HepG2 (cell line): ENCODE results near the gene ALOX5AP. TPM values are rescaled to one million over a fixed set of nuclear protein-coding genes. Genes with fewer than 3 reads are reported as not detected.

Source experiments
- ATAC-seq: fragments of 200-7000 bp; cut with Tn5 transposase; 3 replicates; pipeline ENCODE4 v1.9.1; 2020; ENCODE audit warnings: mild to moderate bottlenecking, moderate library complexity
- BruUV-seq: library from RNA; stranded (reverse); fragments of 400-500 nt; replicated peaks from 2 replicates; lab custom pipeline; 2021; lab: Mats Ljungman, UMichigan
- CTCF ChIA-PET: fragments of 300-600 bp; formaldehyde crosslinking; extraction: SDS; loops from one replicate; lab custom pipeline; 2021; ENCODE audit warnings: low total read pairs, inconsistent platforms, low intra/inter-chr PET ratio; lab: Yijun Ruan, JAX
- POLR2A ChIA-PET: fragments of 350-600 bp; sonication (Branson Sonifier 250); formaldehyde crosslinking; loops from one replicate; lab custom pipeline; 2020; ENCODE audit warnings: antibody characterized with exemption, inconsistent platforms; lab: Yijun Ruan, JAX
- DNase-seq: peaks from one replicate; pipeline ENCODE4 v3.0.0-alpha.2; 2015; ENCODE audit warnings: low spot score
- FAIRE-seq: peaks from 3 replicates; lab custom pipeline; 2011; peaks lifted over from hg19 to GRCh38; lab: Jason Lieb, UNC
- H2AFZ ChIP-seq: one replicate; pipeline ENCODE4 v1.6.1; 2011; ENCODE audit warnings: low read length, inconsistent platforms
- H3K27ac ChIP-seq: fragments of 300-600 bp; 3 replicates; pipeline ENCODE4 v1.8.0; 2011; ENCODE audit warnings: mixed run types, mild to moderate bottlenecking, mixed read lengths, low read length, inconsistent platforms; ENCODE audit not compliant: insufficient read depth; ENCODE audit errors: extremely low read length
- H3K27me3 ChIP-seq, 2 experiments: fragments of 200-600 bp in 1 of 2; 2 replicates in 1 of 2; 3 replicates in 1 of 2; pipeline versions ENCODE4 v1.6.0 to v1.8.0; 2011; ENCODE audit warnings: low read length in 2 of 2, mild to moderate bottlenecking in 2 of 2, moderate library complexity in 2 of 2, inconsistent platforms in 1 of 2; ENCODE audit not compliant: insufficient read depth in 2 of 2, control insufficient read depth in 1 of 2
- H3K36me3 ChIP-seq, 2 experiments: fragments of 200-600 bp in 1 of 2; replicated peaks in 1 of 2; 2 replicates in 1 of 2; 3 replicates in 1 of 2; pipeline versions ENCODE4 v1.5.1 to v1.8.0; 2011; ENCODE audit warnings: low read length in 2 of 2, inconsistent platforms in 1 of 2; ENCODE audit not compliant: insufficient read depth in 2 of 2, control insufficient read depth in 1 of 2
- H3K4me1 ChIP-seq: 2 replicates; pipeline ENCODE4 v1.5.1; 2012; ENCODE audit warnings: low read length, inconsistent platforms; ENCODE audit not compliant: insufficient read depth
- H3K4me2 ChIP-seq: 2 replicates; pipeline ENCODE4 v1.6.0; 2011; ENCODE audit warnings: low read depth, low read length, inconsistent platforms
- H3K4me3 ChIP-seq, 3 experiments: fragments of 200-600 bp in 1 of 3; sonication (generic), shearing (Covaris generic) in 1 of 3; replicated peaks in 1 of 3; 2 replicates each; pipeline ENCODE4 v1.5.1; 2011 to 2016; ENCODE audit warnings: low read length in 3 of 3, inconsistent platforms in 2 of 3, low read depth in 2 of 3, mild to moderate bottlenecking in 2 of 3, control low read depth in 1 of 3, mixed read lengths in 1 of 3; ENCODE audit not compliant: insufficient read depth in 1 of 3
- H3K79me2 ChIP-seq: one replicate; pipeline ENCODE4 v1.6.1; 2011; ENCODE audit warnings: low read length, inconsistent platforms; ENCODE audit not compliant: insufficient read depth
- H3K9ac ChIP-seq: 2 replicates; pipeline ENCODE4 v1.6.0; 2011; ENCODE audit warnings: mild to moderate bottlenecking, low read depth, low read length, inconsistent platforms; ENCODE audit not compliant: insufficient read depth
- H3K9me3 ChIP-seq: 2 replicates; pipeline ENCODE4 v1.5.1; 2012; ENCODE audit warnings: mild to moderate bottlenecking, low read length
- H4K20me1 ChIP-seq: 2 replicates; pipeline ENCODE4 v1.6.0; 2011; ENCODE audit warnings: inconsistent platforms, mild to moderate bottlenecking, low read length, moderate library complexity; ENCODE audit not compliant: insufficient read depth
- CSRNP2 ChIP-seq: sonication (generic); formaldehyde crosslinking; conservative IDR thresholded peaks from 2 replicates; pipeline ENCODE4 v1.8.0; 2022; ENCODE audit warnings: low read depth, missing genetic modification reagents
- HIVEP1 ChIP-seq: sonication (generic); formaldehyde crosslinking; IDR thresholded peaks from 2 replicates; pipeline ENCODE4 v1.4.0; 2020; ENCODE audit warnings: mild to moderate bottlenecking, missing genetic modification reagents
- KAT8 ChIP-seq: IDR thresholded peaks from 2 replicates; pipeline ENCODE4 v1.6.1; 2016; ENCODE audit warnings: missing genetic modification reagents, missing compliant biosample characterization
- MTF1 ChIP-seq: sonication (generic); formaldehyde crosslinking; IDR thresholded peaks from 2 replicates; pipeline ENCODE4 v1.5.0; 2020; ENCODE audit warnings: missing genetic modification reagents
- ONECUT2 ChIP-seq: sonication (generic); formaldehyde crosslinking; IDR thresholded peaks from 2 replicates; pipeline ENCODE4 v1.4.0; 2020; ENCODE audit warnings: missing genetic modification reagents
- PAF1 ChIP-seq: IDR thresholded peaks from 2 replicates; pipeline ENCODE4 v1.6.1; 2016; ENCODE audit warnings: missing genetic modification reagents, missing compliant biosample characterization
- PHF21A ChIP-seq: sonication (generic); formaldehyde crosslinking; IDR thresholded peaks from 2 replicates; pipeline ENCODE4 v1.5.0; 2020; ENCODE audit warnings: mild to moderate bottlenecking, missing genetic modification reagents
- POLR2AphosphoS2 ChIP-seq: IDR thresholded peaks from 2 replicates; pipeline ENCODE4 v1.6.1; 2011; ENCODE audit warnings: low read depth, low read length, improper control_type of control experiment
- RCOR2 ChIP-seq: IDR thresholded peaks from 2 replicates; pipeline ENCODE4 v1.6.1; 2016; ENCODE audit warnings: missing biosample characterization, missing genetic modification reagents
- SUZ12 ChIP-seq: fragments of 150-350 bp; IDR thresholded peaks from 2 replicates; pipeline ENCODE4 v1.6.1; 2014; ENCODE audit warnings: low read depth, low read length
- TIGD3 ChIP-seq: sonication (generic); formaldehyde crosslinking; IDR thresholded peaks from 2 replicates; pipeline ENCODE4 v1.5.1; 2020; ENCODE audit warnings: mild to moderate bottlenecking, missing genetic modification reagents, borderline replicate concordance
- ZFX ChIP-seq: sonication (generic); formaldehyde crosslinking; IDR thresholded peaks from 2 replicates; pipeline ENCODE4 v1.4.0; 2020; ENCODE audit warnings: mild to moderate bottlenecking, low read depth, missing genetic modification reagents, moderate library complexity
- ZFY ChIP-seq: sonication (generic); formaldehyde crosslinking; IDR thresholded peaks from 2 replicates; pipeline ENCODE4 v1.4.0; 2020; ENCODE audit warnings: missing genetic modification reagents
- ZNF124 ChIP-seq: sonication (generic); formaldehyde crosslinking; IDR thresholded peaks from 2 replicates; pipeline ENCODE4 v1.4.0; 2020; ENCODE audit warnings: missing genetic modification reagents
- ZNF350 ChIP-seq: sonication (generic); formaldehyde crosslinking; IDR thresholded peaks from 2 replicates; pipeline ENCODE4 v1.4.0; 2020; ENCODE audit warnings: mild to moderate bottlenecking, low read depth, missing genetic modification reagents, borderline replicate concordance
- ZNF552 ChIP-seq: sonication (generic); formaldehyde crosslinking; IDR thresholded peaks from 2 replicates; pipeline ENCODE4 v1.9.0; 2022; ENCODE audit warnings: missing genetic modification reagents, mild to moderate bottlenecking, borderline replicate concordance
- WGBS: methylation state at CpG from one replicate; pipeline ENCODE4 v1.1.6; 2017; ENCODE audit warnings: low lambda C conversion rate; 5-methylcytosine and 5-hydroxymethylcytosine counted together
- in situ Hi-C: cut with HindIII; loops from 2 replicates; pipeline ENCODE4 v1.10.0; 2017; ENCODE audit warnings: low pct_unique_long_range_greater_than_20kb; ENCODE audit not compliant: extremely low pct_ligation_motif_present
- intact Hi-C: fragments of 100-400 bp; cut with micrococcal nuclease; formaldehyde crosslinking; loops from one replicate; pipeline ENCODE4 v1.10.0; 2022; ENCODE audit not compliant: unreplicated experiment
- polyA plus RNA-seq, 8 experiments: library from polyadenylated mRNA; depleted of rRNA in 3 of 8; stranded (reverse) in 7 of 8; unstranded in 1 of 8; fragments of >200 nt; fragmentation: Illumina TruSeq in 4 of 8; extraction: Trizol in 4 of 8; gene quantifications; 2 replicates each; pipeline versions ENCODE4 v1.2.1 to v1.2.3, GENCODE V29; 2011 to 2016; ENCODE audit warnings: low read depth in 4 of 8, missing spikeins in 1 of 8, mixed read lengths in 1 of 8; ENCODE audit not compliant: insufficient read depth in 1 of 8
- total RNA-seq, 5 experiments: library from RNA; depleted of rRNA; stranded (reverse); fragments of >200 nt; fragmentation: Illumina TruSeq; extraction: Trizol; gene quantifications; 2 replicates each; pipeline ENCODE4 v1.2.3, GENCODE V29; 2016; ENCODE audit warnings: low read depth in 1 of 5
- TF ChIP-seq, protein P1 (sequence below): sonication (generic); formaldehyde crosslinking; IDR thresholded peaks from 2 replicates; pipeline ENCODE4 v1.4.0; 2020; ENCODE audit warnings: mild to moderate bottlenecking, missing genetic modification reagents
- TF ChIP-seq, protein P2 (sequence below): IDR thresholded peaks from 2 replicates; pipeline ENCODE4 v1.6.1; 2016; ENCODE audit warnings: low read depth, control low read depth

The ALOX5AP gene
- total and polyA plus RNA-seq, 2 of the 13 experiments (the other 11 are each of a cell fraction or from before 2014, with no cell fraction given), result 0.97 to 1.2 TPM

DNA sequence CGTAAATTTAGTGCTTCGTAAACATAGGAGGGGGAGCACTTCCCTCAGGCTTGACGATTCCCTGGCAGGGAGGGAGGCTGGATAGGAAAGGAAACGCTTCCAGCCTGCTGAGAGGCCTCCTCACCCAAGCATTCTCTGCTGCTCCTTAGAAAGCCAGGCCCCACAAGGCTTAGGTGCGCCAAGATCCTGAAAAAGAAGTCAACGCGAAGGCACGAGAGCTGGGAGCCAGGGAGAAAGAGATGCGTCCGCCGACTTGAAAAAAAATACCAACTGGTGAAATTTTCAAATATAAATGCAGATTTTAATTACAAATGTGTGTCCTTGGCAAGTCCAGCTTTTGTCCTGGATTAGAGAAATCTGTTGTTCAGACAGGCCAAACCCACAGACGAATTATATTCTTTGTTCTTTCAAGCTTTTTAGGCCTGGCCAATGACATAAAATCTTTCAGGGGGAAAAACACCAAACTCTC is 64.0 kb downstream of the ALOX5AP start:
- no peak overlapping the region for H3K27ac ChIP-seq
- ChIA-PET POLR2A (no interaction called here), CTCF (no interaction called here)
- H3K9me3 ChIP-seq, result no peaks in the 10 kb centered on the region
- no peaks in the 10 kb centered on the region for H4K20me1 ChIP-seq
- BruUV-seq, result no TSS peak
- no peaks in the 10 kb centered on the region for H3K36me3 ChIP-seq
- TF ChIP-seq TIGD3 (CRISPR knock-in tag) (no peak), ZNF552 (CRISPR knock-in tag) (no peak), ONECUT2 (CRISPR knock-in tag) (no peak), KAT8 (CRISPR knock-in tag) (no peak), PHF21A (CRISPR knock-in tag) (no peak), POLR2AphosphoS2 (no peak), ZNF124 (CRISPR knock-in tag) (no peak), ZFX (no peak), PAF1 (CRISPR knock-in tag) (no peak), HIVEP1 (no peak), CSRNP2 (CRISPR knock-in tag) (no peak), ZNF350 (CRISPR knock-in tag) (no peak), ZFY (CRISPR knock-in tag) (no peak), RCOR2 (no peak), SUZ12 (no peak), MTF1 (no peak)
- TF ChIP-seq, protein P1, sequence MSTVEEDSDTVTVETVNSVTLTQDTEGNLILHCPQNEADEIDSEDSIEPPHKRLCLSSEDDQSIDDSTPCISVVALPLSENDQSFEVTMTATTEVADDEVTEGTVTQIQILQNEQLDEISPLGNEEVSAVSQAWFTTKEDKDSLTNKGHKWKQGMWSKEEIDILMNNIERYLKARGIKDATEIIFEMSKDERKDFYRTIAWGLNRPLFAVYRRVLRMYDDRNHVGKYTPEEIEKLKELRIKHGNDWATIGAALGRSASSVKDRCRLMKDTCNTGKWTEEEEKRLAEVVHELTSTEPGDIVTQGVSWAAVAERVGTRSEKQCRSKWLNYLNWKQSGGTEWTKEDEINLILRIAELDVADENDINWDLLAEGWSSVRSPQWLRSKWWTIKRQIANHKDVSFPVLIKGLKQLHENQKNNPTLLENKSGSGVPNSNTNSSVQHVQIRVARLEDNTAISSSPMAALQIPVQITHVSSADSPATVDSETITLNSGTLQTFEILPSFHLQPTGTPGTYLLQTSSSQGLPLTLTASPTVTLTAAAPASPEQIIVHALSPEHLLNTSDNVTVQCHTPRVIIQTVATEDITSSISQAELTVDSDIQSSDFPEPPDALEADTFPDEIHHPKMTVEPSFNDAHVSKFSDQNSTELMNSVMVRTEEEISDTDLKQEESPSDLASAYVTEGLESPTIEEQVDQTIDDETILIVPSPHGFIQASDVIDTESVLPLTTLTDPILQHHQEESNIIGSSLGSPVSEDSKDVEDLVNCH (CRISPR knock-in tag), result no peak
- TF ChIP-seq, protein P2, sequence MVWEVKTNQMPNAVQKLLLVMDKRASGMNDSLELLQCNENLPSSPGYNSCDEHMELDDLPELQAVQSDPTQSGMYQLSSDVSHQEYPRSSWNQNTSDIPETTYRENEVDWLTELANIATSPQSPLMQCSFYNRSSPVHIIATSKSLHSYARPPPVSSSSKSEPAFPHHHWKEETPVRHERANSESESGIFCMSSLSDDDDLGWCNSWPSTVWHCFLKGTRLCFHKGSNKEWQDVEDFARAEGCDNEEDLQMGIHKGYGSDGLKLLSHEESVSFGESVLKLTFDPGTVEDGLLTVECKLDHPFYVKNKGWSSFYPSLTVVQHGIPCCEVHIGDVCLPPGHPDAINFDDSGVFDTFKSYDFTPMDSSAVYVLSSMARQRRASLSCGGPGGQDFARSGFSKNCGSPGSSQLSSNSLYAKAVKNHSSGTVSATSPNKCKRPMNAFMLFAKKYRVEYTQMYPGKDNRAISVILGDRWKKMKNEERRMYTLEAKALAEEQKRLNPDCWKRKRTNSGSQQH (CRISPR knock-in tag), result no peak
- no peak overlapping the region for H3K4me3 ChIP-seq
- H3K27me3 ChIP-seq, result no peaks in the 10 kb centered on the region; a peak in 1 of 5 replicates
- H3K4me1 ChIP-seq, result peaks cover 59% of the 10 kb centered on the region
- no peak for ATAC-seq
- DNase-seq, result no peak
- no peak overlapping the region for H3K4me2 ChIP-seq
- in situ Hi-C loops, result loop anchor here (5.0 kb wide), 1 partner anchor 122 kb away; no protein-coding TSS in a partner anchor
- FAIRE-seq, result no peak
- WGBS, result 72% methylated on average over 12 of the region's 12 CpGs
- H2AFZ ChIP-seq, result no peak overlapping the region
- H3K9ac ChIP-seq, result no peak overlapping the region
- intact Hi-C loops, result no loop called here
- H3K79me2 ChIP-seq, result no peaks in the 10 kb centered on the region
